HG02678 (cell line): Measurements from ENCODE around the gene AKR1B15.
A peak's percentile ranks its signal among the peaks of the same experiment; 100 is the strongest.
"Not testable (repeated sequence)": the region's sequence is repeated elsewhere in the genome, so short reads cannot be mapped to it uniquely, and the experiment has no call there.

ENCODE experiments used
- ATAC-seq: cut with Tn5 transposase; IDR thresholded peaks from one replicate; pipeline ENCODE4 v1.9.1; 2021; ENCODE audit warnings: mild to moderate bottlenecking, moderate library complexity; ENCODE audit not compliant: unreplicated experiment

Gene AKR1B15

DNA sequence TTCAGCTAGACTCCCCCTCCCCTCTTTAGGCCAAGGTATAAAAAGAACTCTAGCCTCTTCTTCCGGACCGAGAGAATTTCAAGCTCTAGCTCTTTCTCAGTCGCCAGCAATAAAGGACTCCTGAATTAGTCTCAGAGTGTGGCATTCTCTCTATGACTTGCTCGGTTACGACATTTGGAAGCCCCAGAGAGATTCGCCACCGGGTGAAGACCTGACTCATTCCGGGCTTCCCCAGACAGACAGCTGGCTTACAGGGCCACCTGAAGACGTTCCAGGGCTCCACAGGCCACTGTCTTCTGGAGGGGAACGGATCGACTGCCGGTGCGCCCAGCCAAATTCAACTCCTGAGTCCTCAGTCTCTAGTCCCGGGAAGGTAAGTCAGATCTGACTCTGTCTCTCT, at the start of gene AKR1B15:
TSS of gene AKR1B15 (plus strand) at position 234 of the 400 bp plus-strand sequence. CDS start 15,510 bp downstream, outside the sequence.
- ATAC-seq: peak; percentile 86

DNA sequence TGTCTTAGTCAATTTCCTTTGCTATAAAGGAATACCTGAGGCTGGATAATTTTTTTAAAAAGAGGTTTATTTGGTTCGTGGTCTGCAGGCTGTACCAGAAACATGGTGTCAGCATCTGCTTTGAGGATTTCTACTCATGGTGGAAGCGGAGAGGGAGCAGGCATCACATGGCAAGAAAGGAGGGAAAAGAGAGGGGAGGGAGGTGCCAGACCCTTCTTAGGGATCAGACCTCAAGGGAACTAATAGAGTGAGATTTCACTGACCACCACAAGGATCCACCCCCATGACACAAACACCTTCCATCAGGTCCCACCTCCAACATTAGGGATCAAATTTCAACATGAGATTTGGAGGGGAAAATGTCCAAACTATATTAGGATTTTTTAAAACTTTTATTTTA, 48.5 kb upstream of the AKR1B15 start:
- no peak for ATAC-seq

DNA sequence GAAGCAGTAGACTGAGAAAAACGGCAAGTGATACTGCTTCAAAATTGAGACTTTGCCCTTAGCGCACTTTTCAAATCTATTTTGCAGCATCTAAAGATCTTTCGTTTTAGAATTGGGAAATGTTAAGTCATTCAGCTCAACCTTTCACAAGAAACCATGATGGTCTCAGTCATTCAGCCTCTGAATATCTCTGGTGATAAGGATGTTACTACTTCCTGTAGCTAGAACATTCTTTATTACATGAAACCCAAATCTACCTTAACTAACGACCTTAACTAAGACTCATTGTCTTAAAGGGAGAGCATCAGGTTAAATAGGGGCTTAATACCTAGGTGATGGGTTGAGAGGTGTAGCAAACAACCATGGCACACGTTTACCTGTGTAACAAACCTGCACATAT, 47.9 kb upstream of the AKR1B15 start:
- ATAC-seq: no peak

DNA sequence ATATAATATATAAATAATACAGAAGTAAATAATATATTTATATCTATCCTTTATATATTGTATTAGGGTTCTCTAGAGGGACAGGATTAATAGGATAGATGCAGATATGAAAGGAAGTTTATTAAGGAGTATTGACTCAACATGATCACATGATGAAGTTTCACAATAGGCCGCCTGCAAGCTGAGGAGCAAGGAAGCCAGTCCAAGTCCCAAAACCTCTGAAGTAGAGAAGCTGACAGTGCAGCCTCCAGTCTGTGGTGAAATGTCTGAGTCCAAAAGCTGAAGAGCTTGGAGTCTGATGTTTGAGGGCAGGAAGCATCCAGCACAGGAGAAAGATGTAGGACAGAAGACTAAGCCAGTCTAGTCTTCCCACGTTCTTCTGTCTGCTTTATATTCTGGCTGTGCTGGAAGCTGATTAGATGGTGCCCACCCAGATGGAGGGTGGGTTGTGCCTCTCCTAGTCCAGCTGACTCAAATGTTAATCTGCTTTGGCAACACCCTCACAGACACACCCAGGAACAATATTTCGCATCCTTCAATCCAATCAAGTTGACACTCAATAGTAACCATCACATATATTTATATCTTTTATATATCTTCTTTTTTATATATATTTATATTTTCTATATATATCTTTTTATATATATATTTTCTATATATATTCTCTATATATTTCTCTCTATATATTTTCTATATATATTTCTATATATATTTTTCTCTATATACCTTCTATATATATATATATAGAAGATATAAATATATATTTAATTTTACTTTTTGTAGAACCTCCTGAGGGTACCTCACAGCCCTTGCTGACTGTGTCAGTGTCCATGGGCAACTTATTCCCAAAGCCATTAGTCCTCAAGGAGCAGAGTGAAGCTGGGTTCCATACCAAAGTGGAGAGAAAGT, 46.2 kb upstream of the AKR1B15 start:
- no peak for ATAC-seq

DNA sequence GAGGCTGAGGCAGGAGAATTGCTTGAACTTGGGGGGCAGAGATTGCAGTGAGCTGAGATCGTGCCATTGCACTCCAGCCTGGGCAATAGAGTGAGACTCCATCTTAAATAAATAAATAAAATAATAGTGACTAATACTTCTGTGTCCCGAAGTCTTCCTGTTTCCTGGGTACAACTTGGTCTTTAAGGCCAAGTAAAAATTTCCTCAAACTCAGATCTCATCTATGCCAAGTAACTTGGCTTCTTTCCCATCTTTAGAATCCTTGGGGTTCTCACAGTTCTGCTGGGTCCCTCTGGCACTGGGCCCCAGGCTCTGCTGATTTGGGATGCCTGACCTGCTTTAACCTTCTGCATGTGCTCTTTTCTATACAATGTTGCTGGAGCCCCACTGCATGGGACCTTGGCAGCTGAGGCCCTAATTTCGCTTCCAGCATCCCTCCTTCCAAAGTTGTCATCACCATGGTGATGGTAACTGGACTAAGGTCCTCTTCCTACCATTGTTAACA, 44.2 kb upstream of the AKR1B15 start:
- no peak for ATAC-seq

DNA sequence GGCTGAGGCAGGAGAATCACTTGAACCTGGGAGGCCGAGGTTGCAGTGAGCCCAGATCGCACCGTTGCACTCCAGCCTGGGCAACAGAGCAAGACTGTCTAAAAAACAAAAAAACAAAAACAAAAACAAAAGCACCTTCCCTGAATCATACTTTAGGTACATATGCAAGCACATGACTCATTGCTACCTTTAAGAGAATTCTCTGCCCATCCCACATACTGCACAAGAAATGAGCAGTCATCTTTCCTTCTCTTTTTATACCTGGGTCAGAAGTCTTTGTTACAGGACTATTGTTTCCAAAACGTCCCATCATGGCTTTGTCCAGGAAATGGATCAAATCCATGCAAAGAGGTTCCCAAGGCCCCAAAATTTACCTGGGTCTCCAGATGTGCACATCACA, 43.1 kb upstream of the AKR1B15 start:
- ATAC-seq: no peak

DNA sequence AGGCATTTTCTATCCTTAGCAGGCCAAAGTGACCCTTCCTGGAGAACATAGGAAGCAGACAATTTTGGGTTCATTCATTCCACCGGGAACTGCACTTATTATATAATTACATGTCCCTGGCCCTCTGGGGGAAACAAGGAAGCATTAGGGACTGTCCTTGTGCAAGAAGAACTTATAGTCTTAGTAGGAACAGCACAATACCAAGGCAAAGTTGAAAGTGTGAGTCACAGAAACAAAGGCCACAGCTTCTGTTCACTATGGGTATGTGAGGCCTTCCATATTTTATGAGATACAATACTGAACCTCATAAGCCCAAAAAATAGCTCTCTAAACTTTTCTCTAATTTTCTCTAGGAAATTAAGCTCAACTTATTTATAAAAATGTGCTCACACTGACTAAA, 39.9 kb upstream of the AKR1B15 start:
- no peak for ATAC-seq

DNA sequence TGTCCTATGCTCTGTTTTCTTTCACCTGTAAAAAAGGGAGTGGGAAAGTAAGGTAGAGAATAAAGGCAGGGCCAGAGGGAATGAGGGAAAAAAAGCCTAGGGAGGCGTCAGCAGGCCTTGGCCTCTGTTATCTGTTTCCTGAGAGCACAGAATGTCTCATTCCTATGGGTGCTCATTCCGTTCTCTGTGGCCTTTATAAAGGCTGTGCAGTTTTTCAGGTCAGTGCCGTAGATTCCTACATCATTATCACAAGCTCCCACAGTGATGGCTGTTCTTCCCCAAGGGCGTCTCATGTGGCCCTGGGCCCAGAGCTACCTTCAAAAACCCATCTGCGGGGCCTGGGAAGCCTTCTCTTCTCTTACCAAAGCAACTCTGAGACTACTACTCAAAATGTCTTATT, 38.3 kb upstream of the AKR1B15 start:
- no peak for ATAC-seq

DNA sequence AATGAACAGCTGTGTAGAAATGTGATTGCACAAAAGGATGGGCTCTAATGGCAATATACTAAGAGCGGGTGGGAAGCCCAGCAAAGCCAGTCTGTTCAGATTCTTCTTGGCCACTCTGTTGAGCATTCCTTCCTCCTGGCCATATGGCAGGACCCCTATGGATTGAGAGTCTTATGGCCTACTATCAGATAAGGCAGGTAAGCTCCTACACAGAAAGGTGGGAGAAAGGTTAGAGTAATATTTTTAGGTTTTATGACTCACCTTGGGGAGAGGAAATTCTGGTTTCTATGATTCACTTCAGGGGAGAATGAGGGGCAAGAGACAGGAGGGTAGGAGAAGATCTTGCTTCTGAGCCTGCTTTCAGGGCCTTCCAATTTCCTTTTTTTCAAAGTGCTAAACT, 36.6 kb upstream of the AKR1B15 start:
- ATAC-seq: no peak

DNA sequence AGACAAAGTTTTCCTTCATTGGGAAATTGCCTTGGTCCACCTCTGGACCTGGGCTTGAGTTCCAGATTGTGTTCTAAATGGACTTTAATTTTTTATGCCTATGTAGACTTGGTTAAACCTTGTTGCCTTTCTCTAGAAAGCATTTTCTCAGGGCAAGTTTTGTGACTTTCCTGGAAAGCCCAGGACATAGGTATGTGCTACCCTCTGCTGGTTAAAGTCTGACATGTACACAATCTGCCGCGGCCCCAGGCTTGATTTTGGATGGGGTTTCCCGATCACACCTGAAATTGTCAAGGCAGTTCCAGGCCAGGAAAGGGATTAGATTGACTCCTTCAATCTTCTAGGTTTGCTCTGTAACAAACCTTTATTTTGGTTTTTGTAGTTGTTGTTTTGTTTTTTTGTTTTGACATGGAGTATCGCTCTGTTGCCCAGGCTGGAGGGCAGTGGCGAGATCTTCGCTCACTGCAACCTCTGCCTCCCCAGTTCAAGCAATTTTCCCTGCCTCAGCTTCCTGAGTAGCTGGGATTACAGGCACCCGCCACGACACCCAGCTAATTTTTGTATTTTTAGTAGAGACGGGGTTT, 35.6 kb upstream of the AKR1B15 start:
- peak; percentile 43 for ATAC-seq

DNA sequence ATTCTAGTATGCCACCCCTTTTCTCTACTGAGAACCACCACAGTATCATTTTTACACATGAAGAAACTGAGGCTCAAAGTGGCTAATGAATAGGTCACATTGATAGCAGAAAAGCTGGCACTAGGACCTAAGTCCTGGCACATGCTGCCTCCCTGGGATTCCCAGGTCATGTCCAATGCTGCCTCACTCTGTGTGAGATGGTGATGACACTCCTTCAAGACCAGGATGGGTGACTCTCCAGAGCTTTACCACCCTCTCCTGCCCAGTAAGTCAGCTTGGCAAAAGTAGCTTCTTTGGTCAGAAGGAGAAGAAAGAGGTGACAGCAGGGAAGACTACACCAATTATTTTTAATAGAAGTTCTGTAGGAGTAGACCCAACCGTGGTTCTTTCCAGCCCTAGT, 34.8 kb upstream of the AKR1B15 start:
- ATAC-seq: peak; percentile 7

DNA sequence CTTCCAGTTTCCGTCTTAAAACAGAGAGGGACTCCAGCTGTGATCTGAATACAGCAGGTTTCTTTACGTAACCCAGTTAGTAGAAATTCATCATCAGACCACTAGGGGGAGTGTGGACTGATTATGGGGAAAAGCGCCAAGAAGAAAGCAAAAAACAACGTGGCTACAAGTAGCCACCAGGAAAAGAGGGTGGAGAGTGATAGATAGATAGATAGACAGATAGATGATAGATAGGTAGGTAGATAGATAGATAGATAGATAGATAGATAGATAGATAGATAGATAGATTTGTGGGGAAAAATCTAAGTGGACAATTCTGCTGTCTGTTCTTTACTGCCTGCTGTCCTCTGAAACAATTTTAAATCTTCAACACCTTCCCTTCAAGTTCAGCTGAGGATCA, 34.2 kb upstream of the AKR1B15 start:
- peak; percentile 62 for ATAC-seq

DNA sequence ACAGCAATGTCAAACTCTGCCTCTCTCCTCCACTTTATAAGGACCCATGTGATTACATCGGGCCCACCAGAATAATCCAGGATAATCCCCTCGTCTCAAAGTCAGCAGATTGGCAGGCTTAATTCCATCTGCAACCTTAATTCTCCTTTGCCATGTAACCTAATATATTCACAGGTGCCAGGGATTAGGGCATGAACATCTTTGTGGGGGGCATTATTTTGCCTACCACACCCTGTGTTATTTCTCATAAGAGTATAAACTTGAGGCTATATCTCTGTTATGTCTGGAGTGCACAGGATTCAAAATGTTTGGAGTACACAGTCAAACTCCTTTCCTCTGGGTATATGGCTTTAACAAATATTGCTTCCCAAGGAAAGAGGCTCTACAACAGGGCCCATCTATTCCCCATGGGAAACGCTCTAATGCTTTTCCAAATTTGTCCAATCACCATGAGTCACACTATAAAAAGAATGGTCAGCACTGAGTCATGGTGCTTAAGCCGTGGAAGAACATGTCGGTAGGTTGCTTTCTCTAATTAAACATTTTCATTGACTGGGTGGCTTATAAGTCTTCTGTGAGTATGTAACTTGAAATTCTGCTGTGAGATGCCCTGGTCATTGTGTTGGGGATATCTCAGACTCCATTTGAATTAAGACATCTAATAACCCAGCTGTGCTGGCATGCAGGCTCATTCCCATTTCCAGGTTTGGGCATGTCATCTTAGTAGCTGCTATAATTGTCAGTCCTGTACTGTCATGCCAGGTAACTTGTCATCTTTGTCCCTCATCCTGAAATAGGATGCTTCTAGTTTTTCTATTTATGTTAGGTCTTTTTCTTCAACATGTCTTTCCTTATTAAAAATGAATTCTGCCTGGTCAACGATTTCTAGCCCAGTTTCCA, 33.1 kb upstream of the AKR1B15 start:
- no peak for ATAC-seq

DNA sequence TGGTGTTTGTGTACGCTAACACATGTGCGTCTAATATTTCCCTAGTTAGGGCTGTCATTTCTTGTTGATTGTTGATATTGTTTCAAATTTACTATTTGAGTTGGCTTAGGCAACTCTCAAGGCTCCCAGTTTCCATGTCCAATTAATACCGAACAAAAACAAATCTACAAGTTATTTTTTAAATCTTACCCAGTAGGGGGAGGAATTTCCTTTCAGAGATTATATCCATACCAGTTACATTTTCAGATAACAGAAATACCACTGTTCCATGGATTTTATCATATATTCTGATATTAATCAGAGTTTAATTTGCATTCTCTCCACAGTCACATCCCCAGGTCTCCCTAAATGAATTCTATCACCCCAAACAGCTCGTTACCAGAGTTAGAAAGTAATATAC, 28.8 kb upstream of the AKR1B15 start:
- ATAC-seq: no peak

DNA sequence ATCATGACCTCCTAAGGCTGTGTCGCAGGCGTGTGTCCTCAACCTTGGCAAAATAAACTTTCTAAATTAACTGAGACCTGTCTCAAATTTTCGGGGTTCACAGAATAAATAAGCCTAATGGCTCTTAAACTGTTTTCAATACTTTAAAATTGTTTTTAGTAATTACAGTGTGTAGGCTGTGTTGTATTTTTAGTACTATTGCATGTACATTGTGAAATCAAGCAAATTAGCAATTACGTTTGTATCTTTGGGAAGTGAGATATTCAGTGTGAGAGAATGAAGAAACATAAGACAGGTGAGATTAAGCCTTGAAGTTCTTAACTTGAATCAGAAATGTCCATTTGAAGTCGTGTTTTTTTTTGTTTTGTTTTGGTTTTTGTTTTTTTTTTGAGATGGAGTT, 26.3 kb upstream of the AKR1B15 start:
- no peak for ATAC-seq

DNA sequence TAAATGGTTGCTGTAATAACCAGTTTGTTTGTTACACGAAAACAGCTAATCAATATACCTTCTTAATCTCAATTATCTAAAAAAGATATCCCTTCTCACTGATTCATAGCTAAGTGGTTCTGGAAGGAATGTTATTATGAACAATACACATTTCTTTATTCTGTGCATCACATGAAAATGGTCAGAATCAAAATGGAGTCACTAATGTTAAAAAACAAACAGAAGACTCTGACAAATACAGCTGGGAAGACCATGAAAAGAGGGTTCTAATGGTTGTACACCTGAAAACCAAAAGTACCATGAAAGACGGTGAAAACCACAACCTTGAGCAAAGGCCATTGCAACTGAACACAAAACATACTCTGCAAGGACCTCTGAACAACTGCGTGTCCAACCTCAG, 23.5 kb upstream of the AKR1B15 start:
- ATAC-seq: not testable (repeated sequence)

DNA sequence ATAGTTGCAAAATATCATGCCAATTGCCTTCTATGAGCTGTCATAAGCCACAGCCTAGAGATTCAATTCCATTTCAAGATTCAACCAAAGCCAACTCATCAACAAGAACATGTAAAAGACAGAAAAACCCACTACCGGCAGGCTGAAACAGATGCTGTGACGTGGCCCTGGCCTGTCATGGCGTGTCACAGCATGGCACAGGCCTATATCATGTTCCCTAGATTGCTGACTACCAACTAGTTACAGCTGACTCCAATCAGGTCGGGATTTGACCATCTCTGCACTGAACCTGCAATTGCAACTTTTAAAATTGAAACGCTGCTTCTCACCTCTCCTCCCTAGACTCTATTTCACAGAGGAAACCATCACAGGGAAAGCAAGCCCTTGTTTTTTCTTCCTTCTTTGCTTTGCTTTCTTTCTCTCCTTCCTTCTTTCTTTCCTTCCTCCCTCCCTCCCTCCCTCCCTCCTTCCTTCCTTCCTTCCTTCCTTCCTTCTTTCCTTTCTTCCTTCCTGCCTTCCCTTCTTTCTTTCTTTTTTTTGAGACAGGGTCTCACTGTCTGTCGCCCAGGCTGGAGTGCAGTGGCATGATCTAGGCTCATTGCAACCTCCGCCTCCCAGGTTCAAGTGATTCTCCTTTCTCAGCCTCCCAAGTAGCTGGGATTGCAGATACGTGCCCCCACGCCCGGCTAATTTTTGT, 22.2 kb upstream of the AKR1B15 start:
- not testable (repeated sequence) for ATAC-seq

DNA sequence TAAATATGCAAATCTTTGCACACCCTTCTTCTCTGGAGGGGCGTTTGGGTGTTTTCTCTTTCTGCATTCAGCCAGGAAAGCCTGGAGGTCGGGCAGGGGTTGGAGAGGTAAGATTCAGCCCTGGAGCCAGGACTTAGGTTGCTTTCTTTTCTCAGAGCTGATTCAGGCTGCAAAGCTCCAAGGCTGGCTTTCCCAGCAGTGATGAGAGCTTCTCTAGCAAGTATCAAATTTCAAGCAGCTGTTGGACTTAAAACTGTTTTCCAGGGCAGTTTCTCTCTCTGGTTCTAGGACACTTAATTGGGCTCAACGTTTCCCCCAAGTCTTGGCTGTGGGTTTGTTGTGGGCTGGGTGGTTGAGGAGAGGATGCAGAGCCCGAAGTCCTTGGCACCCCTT, 20.9 kb upstream of the AKR1B15 start:
- ATAC-seq: no peak

DNA sequence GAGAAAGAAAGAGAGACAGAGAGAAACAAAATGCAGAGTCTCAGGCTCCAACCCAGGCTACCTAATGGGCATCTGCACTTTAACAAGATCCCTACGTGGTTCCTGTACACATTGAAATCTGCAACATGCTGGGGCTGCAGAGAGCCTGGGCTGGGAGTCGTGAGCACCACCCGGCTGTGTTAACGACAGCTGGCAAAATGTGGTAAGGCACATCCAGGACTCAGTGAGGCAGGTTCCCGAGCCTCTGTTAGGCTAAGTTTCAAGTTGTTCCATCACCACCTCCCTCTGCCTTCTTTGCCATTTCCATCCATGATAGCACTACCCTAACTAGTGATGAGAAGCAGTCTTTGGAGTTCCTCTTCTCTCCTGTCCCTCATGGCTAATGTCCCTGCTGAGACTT, 20.2 kb upstream of the AKR1B15 start:
- ATAC-seq: no peak

DNA sequence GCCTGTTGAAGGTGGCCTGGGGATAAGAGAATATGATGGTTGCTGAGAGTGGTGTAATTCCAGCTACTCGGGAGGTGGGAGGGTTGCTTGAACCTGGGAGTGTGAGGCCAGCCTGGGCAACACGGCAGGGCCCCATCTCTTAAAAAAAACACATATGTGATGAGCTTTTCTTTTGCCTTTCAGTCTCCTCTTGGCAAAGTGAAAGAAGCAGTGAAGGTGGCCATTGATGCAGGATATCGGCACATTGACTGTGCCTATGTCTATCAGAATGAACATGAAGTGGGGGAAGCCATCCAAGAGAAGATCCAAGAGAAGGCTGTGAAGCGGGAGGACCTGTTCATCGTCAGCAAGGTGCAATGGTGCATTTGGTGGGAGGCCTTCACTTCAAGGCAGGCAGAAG, 18.4 kb upstream of the AKR1B15 start:
- no peak for ATAC-seq
